HEK293 (cell line): ENCODE measurements around the gene FALEC.
"Not testable (repeated sequence)": the region's sequence is repeated elsewhere in the genome, so short reads cannot be mapped to it uniquely, and the experiment has no call there.

ENCODE experiments used
- CTCF ChIA-PET: fragments of 350-600 bp; formaldehyde crosslinking; extraction: SDS; loops from one replicate; lab custom pipeline; 2021; ENCODE audit warnings: antibody characterized with exemption; lab: Yijun Ruan, JAX
- POLR2A ChIA-PET: fragments of 300-600 bp; formaldehyde crosslinking; extraction: SDS; loops from one replicate; lab custom pipeline; 2020; ENCODE audit warnings: antibody characterized with exemption, inconsistent platforms; lab: Yijun Ruan, JAX
- H3K27ac ChIP-seq: fragments of 200-500 bp; sonication (Bioruptor generic); 2 replicates; pipeline ENCODE4 v1.5.1; 2014; ENCODE audit warnings: low read depth, low read length, control low read depth, inconsistent platforms; ENCODE audit errors: extremely low read depth
- H3K36me3 ChIP-seq, 2 experiments: fragments of 200-500 bp in 1 of 2; sonication (Bioruptor generic) in 1 of 2; 1 replicate in 1 of 2; 2 replicates in 1 of 2; pipeline ENCODE4 v1.5.1; 2014 to 2017; ENCODE audit warnings: inconsistent platforms in 2 of 2, low read length in 2 of 2; ENCODE audit not compliant: control insufficient read depth in 2 of 2, insufficient read depth in 1 of 2
- H3K4me1 ChIP-seq: fragments of 200-500 bp; sonication (Bioruptor generic); 2 replicates; pipeline ENCODE4 v1.5.1; 2014; ENCODE audit warnings: mild to moderate bottlenecking, low read length, inconsistent platforms; ENCODE audit not compliant: control insufficient read depth, insufficient read depth
- H3K4me3 ChIP-seq: 2 replicates; pipeline ENCODE4 v1.5.1; 2011; ENCODE audit warnings: low read depth, mild to moderate bottlenecking, control low read depth, low read length, moderate library complexity
- H3K9me3 ChIP-seq: fragments of 200-500 bp; sonication (Bioruptor generic); 2 replicates; pipeline ENCODE4 v1.5.1; 2014; ENCODE audit warnings: low read depth, low read length, inconsistent platforms; ENCODE audit not compliant: control insufficient read depth, insufficient read depth
- GFI1B ChIP-seq: fragments of 450-650 bp; formaldehyde crosslinking; IDR thresholded peaks from 2 replicates; pipeline ENCODE4 v1.5.1; 2016; ENCODE audit warnings: missing biosample characterization, missing genetic modification characterization
- GLI4 ChIP-seq: fragments of 450-650 bp; formaldehyde crosslinking; IDR thresholded peaks from 2 replicates; pipeline ENCODE4 v1.5.1; 2016; ENCODE audit warnings: missing biosample characterization, missing genetic modification characterization
- SCRT1 ChIP-seq: fragments of 450-650 bp; formaldehyde crosslinking; IDR thresholded peaks from 2 replicates; pipeline ENCODE4 v1.5.1; 2016; ENCODE audit warnings: missing biosample characterization, missing genetic modification characterization, borderline replicate concordance
- SP7 ChIP-seq: fragments of 450-650 bp; formaldehyde crosslinking; IDR thresholded peaks from 2 replicates; pipeline ENCODE4 v1.5.1; 2016; ENCODE audit warnings: missing biosample characterization, missing genetic modification characterization
- ZEB2 ChIP-seq: fragments of 450-650 bp; formaldehyde crosslinking; IDR thresholded peaks from 2 replicates; pipeline ENCODE4 v1.5.1; 2016; ENCODE audit warnings: missing biosample characterization, missing genetic modification characterization
- ZNF121 ChIP-seq: fragments of 450-650 bp; formaldehyde crosslinking; IDR thresholded peaks from 2 replicates; pipeline ENCODE4 v1.5.1; 2016; ENCODE audit warnings: missing biosample characterization, missing genetic modification characterization
- ZNF335 ChIP-seq: fragments of 450-650 bp; formaldehyde crosslinking; conservative IDR thresholded peaks from 2 replicates; pipeline ENCODE4 v1.5.1; 2016; ENCODE audit warnings: missing biosample characterization, missing genetic modification characterization
- ZNF501 ChIP-seq: fragments of 450-650 bp; formaldehyde crosslinking; IDR thresholded peaks from 2 replicates; pipeline ENCODE4 v1.5.1; 2016; ENCODE audit warnings: missing biosample characterization, missing genetic modification characterization
- ZNF600 ChIP-seq: fragments of 450-650 bp; formaldehyde crosslinking; IDR thresholded peaks from 2 replicates; pipeline ENCODE4 v1.5.1; 2016; ENCODE audit warnings: missing biosample characterization, missing genetic modification characterization
- ZNF654 ChIP-seq: fragments of 450-650 bp; formaldehyde crosslinking; IDR thresholded peaks from 2 replicates; pipeline ENCODE4 v1.5.1; 2016; ENCODE audit warnings: low read depth, missing biosample characterization, missing genetic modification characterization
- TF ChIP-seq, protein P1 (sequence below): fragments of 450-650 bp; formaldehyde crosslinking; IDR thresholded peaks from 2 replicates; pipeline ENCODE4 v1.5.1; 2016; ENCODE audit warnings: missing biosample characterization, missing genetic modification characterization
- TF ChIP-seq, protein P2 (sequence below): fragments of 450-650 bp; formaldehyde crosslinking; IDR thresholded peaks from 2 replicates; pipeline ENCODE4 v1.5.1; 2016; ENCODE audit warnings: missing biosample characterization, missing genetic modification characterization
- TF ChIP-seq, protein P3 (sequence below): fragments of 450-650 bp; formaldehyde crosslinking; IDR thresholded peaks from 2 replicates; pipeline ENCODE4 v1.5.1; 2016; ENCODE audit warnings: missing biosample characterization, missing genetic modification characterization

Gene FALEC

DNA sequence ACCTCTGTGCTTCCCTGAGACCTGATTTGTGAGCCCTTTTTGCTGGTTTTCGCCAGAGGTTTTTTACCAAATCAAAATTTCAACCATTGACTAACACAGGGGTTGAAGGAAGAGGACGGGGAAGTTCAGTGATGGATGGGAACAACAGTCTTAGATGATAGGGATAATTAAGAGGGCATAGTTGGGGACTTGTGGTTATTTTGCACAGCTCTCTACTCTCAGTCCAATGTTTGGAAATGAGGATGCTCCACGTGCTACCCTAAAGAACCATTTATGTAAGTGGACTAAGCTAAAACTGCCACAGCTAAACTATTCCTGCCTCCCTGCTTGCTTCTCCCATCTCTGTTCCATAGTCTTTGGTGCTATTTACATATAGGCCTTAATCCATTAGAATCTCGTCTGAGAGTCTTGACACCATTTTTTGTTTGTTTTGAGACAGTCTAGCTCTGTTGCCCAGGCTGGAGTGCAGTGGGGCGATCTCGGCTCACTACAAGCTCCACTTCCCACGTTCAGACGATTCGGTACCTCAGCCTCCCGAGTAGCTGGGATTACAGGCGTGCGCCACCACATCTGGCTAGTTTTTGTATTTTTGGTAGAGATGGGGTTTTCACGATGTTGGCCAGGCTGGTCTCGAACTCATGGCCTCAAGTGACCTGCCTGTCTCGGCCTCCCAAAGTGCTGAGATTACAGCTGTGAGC lies 64.5 kb downstream of the FALEC start (continued):
- 0 out of 2 replicates have a peak, but pooled peaks have one; percentile 12 for TF ChIP-seq ZNF121 (tag by site-specific recombination)
- TF ChIP-seq, protein P1, sequence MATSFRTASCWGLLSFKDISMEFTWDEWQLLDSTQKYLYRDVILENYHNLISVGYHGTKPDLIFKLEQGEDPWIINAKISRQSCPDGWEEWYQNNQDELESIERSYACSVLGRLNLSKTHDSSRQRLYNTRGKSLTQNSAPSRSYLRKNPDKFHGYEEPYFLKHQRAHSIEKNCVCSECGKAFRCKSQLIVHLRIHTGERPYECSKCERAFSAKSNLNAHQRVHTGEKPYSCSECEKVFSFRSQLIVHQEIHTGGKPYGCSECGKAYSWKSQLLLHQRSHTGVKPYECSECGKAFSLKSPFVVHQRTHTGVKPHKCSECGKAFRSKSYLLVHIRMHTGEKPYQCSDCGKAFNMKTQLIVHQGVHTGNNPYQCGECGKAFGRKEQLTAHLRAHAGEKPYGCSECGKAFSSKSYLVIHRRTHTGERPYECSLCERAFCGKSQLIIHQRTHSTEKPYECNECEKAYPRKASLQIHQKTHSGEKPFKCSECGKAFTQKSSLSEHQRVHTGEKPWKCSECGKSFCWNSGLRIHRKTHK (tag by site-specific recombination), result no peak
- TF ChIP-seq GLI4 (tag by site-specific recombination), result no peak
- no peak for TF ChIP-seq SP7 (tag by site-specific recombination)
- TF ChIP-seq, protein P2, sequence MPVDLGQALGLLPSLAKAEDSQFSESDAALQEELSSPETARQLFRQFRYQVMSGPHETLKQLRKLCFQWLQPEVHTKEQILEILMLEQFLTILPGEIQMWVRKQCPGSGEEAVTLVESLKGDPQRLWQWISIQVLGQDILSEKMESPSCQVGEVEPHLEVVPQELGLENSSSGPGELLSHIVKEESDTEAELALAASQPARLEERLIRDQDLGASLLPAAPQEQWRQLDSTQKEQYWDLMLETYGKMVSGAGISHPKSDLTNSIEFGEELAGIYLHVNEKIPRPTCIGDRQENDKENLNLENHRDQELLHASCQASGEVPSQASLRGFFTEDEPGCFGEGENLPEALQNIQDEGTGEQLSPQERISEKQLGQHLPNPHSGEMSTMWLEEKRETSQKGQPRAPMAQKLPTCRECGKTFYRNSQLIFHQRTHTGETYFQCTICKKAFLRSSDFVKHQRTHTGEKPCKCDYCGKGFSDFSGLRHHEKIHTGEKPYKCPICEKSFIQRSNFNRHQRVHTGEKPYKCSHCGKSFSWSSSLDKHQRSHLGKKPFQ (tag by site-specific recombination), result no peak
- no peak for TF ChIP-seq GFI1B (tag by site-specific recombination)
- TF ChIP-seq, protein P3, sequence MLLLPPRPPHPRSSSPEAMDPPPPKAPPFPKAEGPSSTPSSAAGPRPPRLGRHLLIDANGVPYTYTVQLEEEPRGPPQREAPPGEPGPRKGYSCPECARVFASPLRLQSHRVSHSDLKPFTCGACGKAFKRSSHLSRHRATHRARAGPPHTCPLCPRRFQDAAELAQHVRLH (tag by site-specific recombination), result 0 out of 2 replicates have a peak, but pooled peaks have one; percentile 57
- TF ChIP-seq ZNF600 (tag by site-specific recombination), result 0 out of 2 replicates have a peak, but pooled peaks have one; percentile 26
- TF ChIP-seq ZEB2 (tag by site-specific recombination), result no peak; the same call in 1 of the 2 replicates
- peak; percentile 89 for TF ChIP-seq ZNF335 (tag by site-specific recombination)
- TF ChIP-seq ZNF501 (tag by site-specific recombination), result 0 out of 2 replicates have a peak, but pooled peaks have one; percentile 25
- TF ChIP-seq ZNF654 (tag by site-specific recombination), result no peak

DNA sequence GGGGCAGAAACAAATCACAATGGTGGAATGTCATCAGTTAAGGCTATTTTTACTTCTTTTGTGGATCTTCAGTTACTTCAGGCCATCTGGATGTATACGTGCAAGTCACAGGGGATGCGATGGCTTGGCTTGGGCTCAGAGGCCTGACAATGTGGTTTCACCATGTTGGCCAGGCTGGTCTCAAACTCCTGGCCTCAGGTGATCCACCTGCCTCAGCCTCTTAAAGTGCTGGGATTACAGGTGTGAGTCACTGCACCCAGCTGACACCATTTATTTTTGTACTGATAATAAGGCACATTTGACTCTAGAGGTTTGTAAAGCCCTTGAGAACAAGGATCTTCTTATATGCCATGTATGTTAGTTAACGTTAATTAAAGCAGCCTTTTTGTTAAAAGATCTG lies 65.4 kb downstream of the FALEC start:
- H3K27ac ChIP-seq, H3K4me1 ChIP-seq: not testable (repeated sequence)
- CTCF ChIA-PET, result interaction anchor here (0.9 to 14.0 kb wide), 3 partner anchors 17 to 23 kb away, joined by 4 to 135 read pairs (median 4); no protein-coding TSS in a partner anchor
- TF ChIP-seq SCRT1, result peak; percentile 45; the same call in 1 of the 2 replicates
- TF ChIP-seq, all 188 proteins: peak for 1; not testable (repeated sequence) for 187
- POLR2A ChIA-PET, result interaction anchor here (1.0 to 3.7 kb wide), 5 partner anchors 13 to 47 kb away, joined by 4 to 18 read pairs (median 6); no protein-coding TSS in a partner anchor
- peaks cover 0 to 30% of the 10 kb centered on the region in 2 experiments; a peak in 1 of 3 replicates for H3K36me3 ChIP-seq
- H3K4me3 ChIP-seq, H3K9me3 ChIP-seq: not testable (repeated sequence)

DNA sequence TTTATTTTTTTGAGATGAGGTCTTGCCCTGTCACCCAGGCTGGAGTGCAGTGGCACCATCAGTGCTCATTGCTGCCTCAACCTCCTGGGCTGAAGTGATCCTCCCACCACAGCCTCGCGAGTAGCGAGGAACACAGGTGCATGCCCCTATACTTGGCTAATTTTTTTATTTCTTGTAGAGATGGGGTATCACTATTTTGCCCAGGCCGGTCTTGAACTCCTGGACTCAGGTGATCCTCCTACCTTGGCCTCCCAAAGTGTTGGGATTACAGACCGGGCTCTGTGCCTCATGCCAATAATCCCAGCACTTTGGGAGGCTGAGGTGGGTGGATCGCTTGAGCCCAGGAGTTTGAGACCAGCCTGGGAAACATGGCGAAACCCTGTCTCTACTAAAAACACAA lies 65.9 kb downstream of the FALEC start:
- not testable (repeated sequence) for H3K9me3 ChIP-seq, H3K4me1 ChIP-seq, H3K27ac ChIP-seq, H3K4me3 ChIP-seq
- POLR2A ChIA-PET, result interaction anchor here (1.0 to 3.7 kb wide), 3 partner anchors 13 to 21 kb away, joined by 4 to 18 read pairs (median 6); no protein-coding TSS in a partner anchor
- CTCF ChIA-PET, result interaction anchor here (14.0 kb wide), 1 partner anchor 22 kb away, joined by 135 read pairs; no protein-coding TSS in a partner anchor
- H3K36me3 ChIP-seq, result peaks cover 0 to 25% of the 10 kb centered on the region in 2 experiments; a peak in 1 of 3 replicates

DNA sequence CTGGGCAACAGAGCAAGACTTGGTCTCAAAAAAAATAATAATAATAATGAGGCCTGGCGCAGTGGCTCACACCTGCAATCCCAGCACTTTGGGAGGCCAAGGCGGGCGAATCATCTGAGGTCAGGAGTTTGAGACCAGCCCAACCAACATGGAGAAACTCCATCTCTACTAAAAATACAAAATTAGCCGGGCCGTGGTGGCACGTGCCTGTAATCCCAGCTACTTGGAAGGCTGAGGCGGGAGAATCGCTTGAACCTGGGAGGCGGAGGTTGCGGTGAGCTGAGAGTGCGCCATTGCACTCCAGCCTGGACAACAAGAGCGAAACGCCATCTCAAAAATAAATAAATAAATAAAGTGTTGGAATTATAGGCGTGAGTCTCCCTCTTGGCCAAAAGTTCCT lies 66.4 kb downstream of the FALEC start:
- H3K9me3 ChIP-seq, H3K4me1 ChIP-seq, H3K4me3 ChIP-seq, H3K27ac ChIP-seq: not testable (repeated sequence)
- ChIA-PET POLR2A (interaction anchor here (0.9 to 3.7 kb wide), 3 partner anchors 11 to 22 kb away, joined by 4 to 18 read pairs (median 6); no protein-coding TSS in a partner anchor), CTCF (interaction anchor here (0.6 kb wide), 1 partner anchor 419 kb away, joined by 5 read pairs; no protein-coding TSS in a partner anchor)
- peaks cover 0 to 20% of the 10 kb centered on the region in 2 experiments; a peak in 2 of 3 replicates for H3K36me3 ChIP-seq
